Suppressor macrophage treated with lipopolysaccharide for 4 hours (primary cell): ENCODE data around the gene CCAR1.
"Not testable (repeated sequence)": the region's sequence is repeated elsewhere in the genome, so short reads cannot be mapped to it uniquely, and the experiment has no call there.

Experiments
- DNase-seq: peaks from one replicate; pipeline ENCODE4 v3.0.0-alpha.2; 2020

Gene CCAR1

DNA sequence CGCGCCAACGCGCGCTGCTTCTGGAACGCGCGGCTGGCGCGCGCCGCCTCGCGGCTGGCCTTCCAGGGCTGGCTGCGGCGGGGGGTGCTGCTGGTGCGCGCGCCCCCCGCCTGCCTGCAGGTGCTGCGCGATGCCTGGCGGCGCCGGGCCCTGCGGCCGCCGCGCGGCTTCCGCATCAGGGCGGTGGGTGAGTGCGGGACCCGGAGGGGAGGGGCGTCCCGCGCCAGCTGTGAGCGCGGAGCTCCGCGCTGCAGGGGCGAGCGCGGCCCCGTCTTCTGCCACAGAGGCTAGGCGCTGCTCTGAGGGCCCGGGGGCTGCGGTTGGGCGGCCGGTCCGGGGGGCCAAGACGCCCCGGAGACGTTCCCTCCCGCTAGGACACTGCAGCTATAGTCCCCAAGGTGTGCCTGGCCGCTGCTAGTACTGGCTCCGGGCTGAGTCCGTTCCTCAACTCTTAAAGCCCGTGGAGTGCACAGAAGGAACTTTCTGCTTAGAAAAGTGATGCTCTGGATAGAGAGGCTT is 107.1 kb downstream of the CCAR1 start:
- DNase-seq = not testable (repeated sequence)

GRCh38 chr10:68828833-68829232 is 107.8 kb downstream of the CCAR1 start:
- no peak for DNase-seq

DNA sequence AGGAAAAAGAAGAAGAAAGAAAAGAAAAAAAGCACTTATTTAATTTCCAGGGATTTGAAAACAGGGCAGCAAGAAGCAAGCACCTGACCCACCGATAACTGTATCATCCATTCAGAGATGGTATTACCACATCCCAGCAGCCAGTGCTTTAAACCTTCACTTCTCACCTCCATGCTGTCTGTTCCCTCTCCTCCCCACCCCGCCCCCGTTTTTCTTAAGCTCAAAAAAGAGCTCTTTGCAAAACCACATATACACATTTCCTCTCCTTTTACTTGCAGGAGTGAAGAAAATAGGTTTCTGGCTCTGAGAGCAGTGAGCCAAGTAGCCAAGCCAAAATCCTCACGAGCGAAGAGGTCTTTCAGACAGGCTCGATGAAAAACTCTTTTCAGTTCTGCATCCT is 108.5 kb downstream of the CCAR1 start:
- no peak for DNase-seq

GRCh38 chr10:68829952-68830351 is 108.9 kb downstream of the CCAR1 start:
- DNase-seq = no peak

DNA sequence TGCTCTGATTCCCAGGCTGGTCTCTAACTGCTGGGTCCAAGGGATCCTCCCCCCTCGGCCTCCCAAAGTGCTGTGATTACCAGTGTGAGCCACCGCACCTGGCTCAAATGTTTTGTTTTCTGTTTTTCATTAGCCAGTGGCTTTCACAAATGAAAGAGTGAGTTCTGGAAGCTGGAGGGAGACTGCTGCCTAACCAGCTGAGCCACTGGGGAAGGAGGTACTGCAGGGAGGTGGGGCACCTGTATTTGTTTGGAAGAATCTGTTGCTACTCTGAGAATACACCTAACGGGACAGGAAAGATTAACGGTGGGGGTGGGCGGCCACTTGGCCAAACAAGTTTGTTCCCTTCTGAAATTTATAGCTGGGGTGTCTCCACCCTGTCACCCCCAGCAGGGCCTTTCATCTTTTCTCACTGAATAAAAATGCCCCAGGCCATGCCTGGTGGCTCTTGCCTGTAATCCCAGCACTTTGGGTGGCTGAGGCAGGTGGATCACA is 111.0 kb downstream of the CCAR1 start:
- no peak for DNase-seq

- no peak for DNase-seq
These were observed 111.6 kb downstream of the CCAR1 start for GRCh38 chr10:68832601-68833000.

GRCh38 chr10:68837626-68838322 is 116.7 kb downstream of the CCAR1 start:
- DNase-seq = no peak

- not testable (repeated sequence) for DNase-seq
These were observed 119.6 kb downstream of the CCAR1 start for GRCh38 chr10:68840650-68841049.
